Natural killer cell (primary cell): ENCODE results near the gene FAM186B. TPM values are rescaled to one million over a fixed set of nuclear protein-coding genes. Genes with fewer than 3 reads are reported as not detected.

Experiments
- ATAC-seq, 3 donors: fragments of 150-1000 bp in 2 of 3; fragments of 200-7000 bp in 1 of 3; cut with Tn5 transposase; 1 replicate in 1 of 3; 2 replicates in 2 of 3; pipeline ENCODE4 v1.10.0; 2021; ENCODE audit warnings: mild to moderate bottlenecking in 2 of 3, moderate library complexity in 2 of 3
- DNase-seq, 2 donors: peaks; one replicate each; pipeline versions ENCODE4 v3.0.0 to v3.0.0-alpha.2; 2013 to 2021; ENCODE audit warnings: mixed read lengths in 1 of 2
- H3K27ac ChIP-seq: one replicate; pipeline ENCODE4 v1.5.1; 2013; ENCODE audit warnings: mild to moderate bottlenecking, low read length
- H3K27me3 ChIP-seq: one replicate; pipeline ENCODE4 v1.6.1; 2013; ENCODE audit warnings: low read length; ENCODE audit not compliant: control insufficient read depth, insufficient read depth
- H3K36me3 ChIP-seq: one replicate; pipeline ENCODE4 v1.6.1; 2013; ENCODE audit warnings: low read length; ENCODE audit not compliant: control insufficient read depth, insufficient read depth
- H3K4me1 ChIP-seq: one replicate; pipeline ENCODE4 v1.6.1; 2013; ENCODE audit warnings: low read length; ENCODE audit not compliant: control insufficient read depth, insufficient read depth
- H3K4me3 ChIP-seq: one replicate; pipeline ENCODE4 v1.5.1; 2013; ENCODE audit warnings: low read length
- H3K9me3 ChIP-seq: one replicate; pipeline ENCODE4 v1.6.1; 2013; ENCODE audit warnings: low read length; ENCODE audit not compliant: control insufficient read depth, insufficient read depth
- H3K27ac Mint-ChIP-seq, 2 donors: one replicate each; pipeline ENCODE4 v1.8.0; 2022; ENCODE audit warnings: mild to moderate bottlenecking in 2 of 2, mixed read lengths in 2 of 2, moderate library complexity in 1 of 2
- H3K27me3 Mint-ChIP-seq, 2 donors: one replicate each; pipeline ENCODE4 v1.8.0; 2022; ENCODE audit warnings: low read depth in 2 of 2, mixed read lengths in 2 of 2
- H3K36me3 Mint-ChIP-seq: one replicate; pipeline ENCODE4 v1.8.0; 2022; ENCODE audit warnings: mixed read lengths
- H3K4me1 Mint-ChIP-seq, 2 donors: one replicate each; pipeline ENCODE4 v1.8.0; 2022; ENCODE audit warnings: mixed read lengths in 2 of 2
- H3K4me3 Mint-ChIP-seq: one replicate; pipeline ENCODE4 v1.8.0; 2022; ENCODE audit warnings: mild to moderate bottlenecking, moderate library complexity, mixed read lengths
- H3K9me3 Mint-ChIP-seq, 2 donors: one replicate each; pipeline ENCODE4 v1.8.0; 2022; ENCODE audit warnings: mixed read lengths in 2 of 2
- WGBS: methylation state at CpG from one replicate; pipeline ENCODE4 v1.1.7; 2013; ENCODE audit warnings: missing lambda C conversion rate; ENCODE audit not compliant: insufficient coverage; 5-methylcytosine and 5-hydroxymethylcytosine counted together
- intact Hi-C: fragments of 100-400 bp; cut with micrococcal nuclease; formaldehyde crosslinking; loops from one replicate; pipeline ENCODE4 v1.14.2; 2022
- total RNA-seq, 4 donors: library from RNA; stranded (reverse); fragments of 120-200 nt in 1 of 4; gene quantifications; one replicate each; pipeline versions ENCODE4 v1.2.3 to v1.2.4, GENCODE V29; 2013 to 2022
- TF ChIP-seq, protein P1 (sequence below): fragments of 200-600 bp; IDR thresholded peaks from one replicate; pipeline ENCODE4 v1.8.0; 2022; ENCODE audit warnings: antibody characterized with exemption

Gene FAM186B
- total RNA-seq, 3 donors from 2014 or later (not counting 1 experiment from before 2014, with no cell fraction given), result 0.56 to 0.85 (median 0.77) TPM

DNA sequence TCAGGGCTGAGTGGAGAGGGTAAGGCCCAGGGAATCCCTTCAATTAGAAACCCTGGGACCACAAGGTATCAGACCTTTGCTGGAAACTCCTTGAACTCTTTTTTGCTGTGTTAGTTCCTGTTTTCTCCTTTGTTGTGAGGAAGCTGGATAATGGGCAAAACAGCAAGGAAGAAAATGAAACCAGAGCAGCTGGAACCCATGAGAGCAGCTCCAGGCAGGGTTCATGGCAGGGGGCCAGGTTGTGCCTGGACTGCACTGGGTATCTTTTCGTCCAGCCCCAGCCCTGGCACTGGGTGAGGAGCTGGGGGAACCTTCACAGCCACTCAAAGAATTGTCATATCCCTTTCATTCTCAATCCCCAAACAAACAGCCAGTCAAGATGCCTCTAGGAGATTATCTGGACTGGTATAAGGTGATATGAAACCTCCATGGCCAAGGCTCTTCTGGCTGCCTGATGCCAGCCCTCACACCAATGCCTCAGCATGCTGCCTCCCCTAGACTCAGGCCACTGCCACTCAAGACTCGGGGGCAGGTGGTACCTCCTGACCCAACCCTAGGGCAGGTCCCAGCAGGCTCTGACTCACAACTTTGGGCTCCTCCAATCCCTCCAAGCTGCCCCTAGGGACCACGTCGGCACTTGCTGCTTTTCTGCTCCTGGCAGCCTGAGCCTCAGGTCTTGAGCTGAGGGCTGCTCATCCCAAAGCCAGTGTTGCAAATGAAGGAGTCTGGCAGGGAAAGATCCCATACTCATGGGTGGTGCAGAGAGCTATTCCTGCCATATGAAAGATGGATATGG, 16.5 kb downstream of the FAM186B start:
- Histone ChIP-seq H3K9me3 (no peaks in the 10 kb centered on the region), H3K27ac (no peak overlapping the region), H3K4me1 (no peaks in the 10 kb centered on the region), H3K36me3 (peaks cover 3% of the 10 kb centered on the region), H3K4me3 (no peak overlapping the region), H3K27me3 (no peaks in the 10 kb centered on the region)
- intact Hi-C loops, result no loop called here
- Mint-ChIP-seq H3K4me1 (no peaks in the 10 kb centered on the region), H3K4me3 (no peak overlapping the region), H3K27ac (no peak overlapping the region), H3K9me3 (no peaks in the 10 kb centered on the region), H3K27me3 (no peaks in the 10 kb centered on the region), H3K36me3 (no peaks in the 10 kb centered on the region)
- ATAC-seq, result no peak
- TF ChIP-seq, protein P1, sequence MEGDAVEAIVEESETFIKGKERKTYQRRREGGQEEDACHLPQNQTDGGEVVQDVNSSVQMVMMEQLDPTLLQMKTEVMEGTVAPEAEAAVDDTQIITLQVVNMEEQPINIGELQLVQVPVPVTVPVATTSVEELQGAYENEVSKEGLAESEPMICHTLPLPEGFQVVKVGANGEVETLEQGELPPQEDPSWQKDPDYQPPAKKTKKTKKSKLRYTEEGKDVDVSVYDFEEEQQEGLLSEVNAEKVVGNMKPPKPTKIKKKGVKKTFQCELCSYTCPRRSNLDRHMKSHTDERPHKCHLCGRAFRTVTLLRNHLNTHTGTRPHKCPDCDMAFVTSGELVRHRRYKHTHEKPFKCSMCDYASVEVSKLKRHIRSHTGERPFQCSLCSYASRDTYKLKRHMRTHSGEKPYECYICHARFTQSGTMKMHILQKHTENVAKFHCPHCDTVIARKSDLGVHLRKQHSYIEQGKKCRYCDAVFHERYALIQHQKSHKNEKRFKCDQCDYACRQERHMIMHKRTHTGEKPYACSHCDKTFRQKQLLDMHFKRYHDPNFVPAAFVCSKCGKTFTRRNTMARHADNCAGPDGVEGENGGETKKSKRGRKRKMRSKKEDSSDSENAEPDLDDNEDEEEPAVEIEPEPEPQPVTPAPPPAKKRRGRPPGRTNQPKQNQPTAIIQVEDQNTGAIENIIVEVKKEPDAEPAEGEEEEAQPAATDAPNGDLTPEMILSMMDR, result no peak
- DNase-seq, result no peak
- WGBS, result 85% methylated on average over 4 of the region's 4 CpGs

DNA sequence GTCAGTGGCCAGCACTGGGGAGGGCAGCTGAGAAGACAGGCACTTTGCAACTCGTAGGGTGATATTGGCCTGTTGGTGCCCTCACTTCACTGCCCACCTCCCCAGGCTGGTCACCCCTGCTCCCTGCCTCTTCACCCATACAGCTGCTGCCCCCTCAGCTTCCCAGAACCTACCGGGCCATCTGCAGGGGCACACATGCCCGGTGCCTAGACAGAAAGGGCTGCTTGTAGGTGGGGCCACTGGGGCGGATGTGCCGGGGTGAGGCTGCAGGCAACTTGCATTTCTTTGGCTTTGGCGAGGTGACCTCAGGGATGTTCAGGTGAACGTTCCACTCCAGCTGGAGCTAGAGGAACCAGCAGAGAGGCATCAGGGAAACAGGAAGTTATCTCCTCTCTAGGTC, 17.2 kb downstream of the FAM186B start:
- no peak overlapping the region for H3K27ac ChIP-seq
- H3K36me3 Mint-ChIP-seq, result no peaks in the 10 kb centered on the region
- ATAC-seq (no peak), DNase-seq (no peak)
- H3K36me3 ChIP-seq, result peaks cover 3% of the 10 kb centered on the region
- H3K4me1 Mint-ChIP-seq, result no peaks in the 10 kb centered on the region
- no peaks in the 10 kb centered on the region for H3K4me1 ChIP-seq
- no peaks in the 10 kb centered on the region for H3K27me3 Mint-ChIP-seq
- H3K9me3 Mint-ChIP-seq, result no peaks in the 10 kb centered on the region
- no peaks in the 10 kb centered on the region for H3K9me3 ChIP-seq
- no peak overlapping the region for H3K4me3 ChIP-seq
- intact Hi-C loops, result no loop called here
- no peak overlapping the region for H3K4me3 Mint-ChIP-seq
- H3K27me3 ChIP-seq, result no peaks in the 10 kb centered on the region
- no peak overlapping the region for H3K27ac Mint-ChIP-seq
- 89% methylated on average over 7 of the region's 7 CpGs for WGBS
- TF ChIP-seq, protein P1, result no peak

DNA sequence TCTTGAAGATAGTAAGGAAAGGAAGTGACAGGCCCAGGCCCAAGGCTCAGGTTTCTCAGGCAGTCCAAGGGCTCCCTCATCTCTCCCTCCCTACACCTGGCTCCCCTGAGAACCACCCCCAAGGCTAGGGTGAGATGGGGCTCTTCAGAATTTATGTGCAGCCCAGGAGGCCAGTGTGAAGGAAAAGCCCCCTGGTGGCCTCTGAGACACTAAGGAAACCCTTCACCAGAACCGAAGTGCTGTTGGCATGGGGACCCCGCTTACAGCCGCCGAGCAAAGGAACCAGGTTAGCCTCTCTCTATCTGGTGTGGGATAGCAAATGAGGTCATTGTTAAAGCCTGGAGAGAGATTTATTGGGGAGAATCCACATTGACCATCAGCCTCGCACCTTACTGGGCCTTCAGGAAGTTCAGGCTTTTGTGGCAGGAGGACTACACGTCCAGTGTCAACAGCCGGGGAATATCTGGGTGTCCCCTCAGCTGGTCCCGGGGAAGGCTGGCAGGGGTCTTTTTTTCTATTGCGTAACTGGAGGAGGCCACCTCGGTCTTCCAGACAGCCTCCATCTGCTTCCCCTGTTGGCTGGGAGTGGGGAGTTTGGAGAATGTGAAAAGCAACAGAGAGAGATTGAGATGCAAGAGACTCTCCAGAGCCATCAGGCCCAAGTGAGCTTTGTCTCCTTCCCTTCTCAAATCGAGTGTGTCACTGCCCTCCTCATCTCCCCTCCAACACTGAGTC, 18.1 kb downstream of the FAM186B start:
- Histone ChIP-seq H3K9me3 (no peaks in the 10 kb centered on the region), H3K27ac (no peak overlapping the region), H3K4me3 (no peak overlapping the region), H3K36me3 (peaks cover 3% of the 10 kb centered on the region), H3K4me1 (no peaks in the 10 kb centered on the region), H3K27me3 (no peaks in the 10 kb centered on the region)
- DNase-seq (no peak), ATAC-seq (no peak)
- intact Hi-C loops, result no loop called here
- H3K4me1 Mint-ChIP-seq, result peaks cover 0 to 1% of the 10 kb centered on the region in 2 donors
- WGBS, result 89% methylated on average over 11 of the region's 11 CpGs
- no peaks in the 10 kb centered on the region for H3K9me3 Mint-ChIP-seq
- no peak overlapping the region for H3K27ac Mint-ChIP-seq
- TF ChIP-seq, protein P1, result no peak
- no peaks in the 10 kb centered on the region for H3K36me3 Mint-ChIP-seq
- no peak overlapping the region for H3K4me3 Mint-ChIP-seq
- no peaks in the 10 kb centered on the region for H3K27me3 Mint-ChIP-seq
